ENCODE measurements around the gene CACHD1. TPM values are rescaled to one million over a fixed set of nuclear protein-coding genes. Genes with fewer than 3 reads are reported as not detected.

The CACHD1 gene
- total and polyA plus RNA-seq, 2 donors (not counting 1 experiment from before 2014, with no cell fraction given), result 2.9 to 5.4 TPM

DNA sequence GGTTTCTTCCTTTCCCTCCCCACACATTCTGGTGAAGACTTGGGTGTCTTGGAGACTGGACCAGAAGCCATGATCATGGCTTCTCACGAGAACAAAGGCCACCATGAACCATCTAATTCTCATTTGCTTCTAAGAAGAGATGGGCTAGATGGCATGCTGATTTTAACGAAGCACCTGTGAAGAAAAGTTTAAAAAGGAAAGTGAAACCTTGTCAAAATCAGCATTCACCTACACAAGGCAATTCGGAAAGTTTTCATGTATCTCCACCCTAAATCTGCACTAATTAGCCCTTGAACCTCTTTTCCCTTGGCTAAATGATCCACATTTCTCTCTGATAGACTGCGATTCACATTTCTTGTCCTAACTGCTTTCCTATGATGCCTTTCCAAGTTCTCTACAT, 160.7 kb downstream of the CACHD1 start:
- no peaks in the 10 kb centered on the region for H3K4me1 ChIP-seq (ENCODE audit: control insufficient read depth, extremely low read depth, insufficient read depth, low read length)
- DNase-seq (ENCODE audit: low read depth in 2 of 2), result no peak
- no peaks in the 10 kb centered on the region for H3K79me2 ChIP-seq (ENCODE audit: control insufficient read depth, insufficient read depth, low read length)
- no peaks in the 10 kb centered on the region for H4K20me1 ChIP-seq (ENCODE audit: control insufficient read depth, extremely low read depth, insufficient read depth, low read length)
- no peaks in the 10 kb centered on the region for H3K27me3 ChIP-seq (ENCODE audit: control insufficient read depth, insufficient read depth, low read length)
- no peaks in the 10 kb centered on the region for H3K36me3 ChIP-seq (ENCODE audit: control insufficient read depth, insufficient read depth, low read length)
- H2AFZ ChIP-seq (ENCODE audit: low read length), result no peak overlapping the region
- no peak overlapping the region for H3K9ac ChIP-seq (ENCODE audit: insufficient read depth, low read length)
- no peak overlapping the region for H3K4me2 ChIP-seq (ENCODE audit: extremely low read depth, insufficient read depth, low read length)
- H3K27ac ChIP-seq (ENCODE audit: insufficient read depth, low read length), result no peak overlapping the region
- H3K9me3 ChIP-seq (ENCODE audit: control insufficient read depth, insufficient read depth, low read depth, low read length), result no peaks in the 10 kb centered on the region
- no peak for TF ChIP-seq EZH2 (IDR thresholded peaks at IDR 0.05; ENCODE audit: low read length, missing control alignments)
- TF ChIP-seq CTCF (conservative IDR thresholded peaks at IDR 0.05 in 1 of 2, IDR thresholded peaks at IDR 0.05 in 1 of 2; ENCODE audit: low read depth in 1 of 2, low read length in 2 of 2), result no peak
- no peak overlapping the region for H3K4me3 ChIP-seq (replicated peaks in 1 of 4; ENCODE audit: control extremely low read depth in 1 of 4, insufficient read depth in 1 of 4, low read depth in 3 of 4, low read length in 4 of 4)

- H3K27me3 ChIP-seq (ENCODE audit: control insufficient read depth, insufficient read depth, low read length), result no peaks in the 10 kb centered on the region
- H4K20me1 ChIP-seq (ENCODE audit: control insufficient read depth, extremely low read depth, insufficient read depth, low read length), result no peaks in the 10 kb centered on the region
- no peak overlapping the region for H3K4me2 ChIP-seq (ENCODE audit: extremely low read depth, insufficient read depth, low read length)
- H3K4me3 ChIP-seq (replicated peaks in 1 of 4; ENCODE audit: control extremely low read depth in 1 of 4, insufficient read depth in 1 of 4, low read depth in 3 of 4, low read length in 4 of 4), result no peak overlapping the region
- no peak overlapping the region for H3K9ac ChIP-seq (ENCODE audit: insufficient read depth, low read length)
- no peak for TF ChIP-seq EZH2 (IDR thresholded peaks at IDR 0.05; ENCODE audit: low read length, missing control alignments)
- TF ChIP-seq CTCF (conservative IDR thresholded peaks at IDR 0.05 in 1 of 2, IDR thresholded peaks at IDR 0.05 in 1 of 2; ENCODE audit: low read depth in 1 of 2, low read length in 2 of 2), result no peak
- no peaks in the 10 kb centered on the region for H3K9me3 ChIP-seq (ENCODE audit: control insufficient read depth, insufficient read depth, low read depth, low read length)
- H3K4me1 ChIP-seq (ENCODE audit: control insufficient read depth, extremely low read depth, insufficient read depth, low read length), result no peaks in the 10 kb centered on the region
- no peak overlapping the region for H3K27ac ChIP-seq (ENCODE audit: insufficient read depth, low read length)
- H3K36me3 ChIP-seq (ENCODE audit: control insufficient read depth, insufficient read depth, low read length), result no peaks in the 10 kb centered on the region
- no peaks in the 10 kb centered on the region for H3K79me2 ChIP-seq (ENCODE audit: control insufficient read depth, insufficient read depth, low read length)
- DNase-seq (ENCODE audit: low read depth in 2 of 2), result no peak
- no peak overlapping the region for H2AFZ ChIP-seq (ENCODE audit: low read length)
Observed at GRCh38 chr1:64631346-64632034, 161.6 kb downstream of the CACHD1 start.

- H3K36me3 ChIP-seq (ENCODE audit: control insufficient read depth, insufficient read depth, low read length), result no peaks in the 10 kb centered on the region
- H3K4me3 ChIP-seq (replicated peaks in 1 of 4; ENCODE audit: control extremely low read depth in 1 of 4, insufficient read depth in 1 of 4, low read depth in 3 of 4, low read length in 4 of 4), result no peak overlapping the region
- H2AFZ ChIP-seq (ENCODE audit: low read length), result no peak overlapping the region
- H3K27ac ChIP-seq (ENCODE audit: insufficient read depth, low read length), result no peak overlapping the region
- no peak overlapping the region for H3K4me2 ChIP-seq (ENCODE audit: extremely low read depth, insufficient read depth, low read length)
- no peaks in the 10 kb centered on the region for H3K9me3 ChIP-seq (ENCODE audit: control insufficient read depth, insufficient read depth, low read depth, low read length)
- no peak for DNase-seq (ENCODE audit: low read depth in 2 of 2)
- H3K27me3 ChIP-seq (ENCODE audit: control insufficient read depth, insufficient read depth, low read length), result no peaks in the 10 kb centered on the region
- no peak for TF ChIP-seq CTCF (conservative IDR thresholded peaks at IDR 0.05 in 1 of 2, IDR thresholded peaks at IDR 0.05 in 1 of 2; ENCODE audit: low read depth in 1 of 2, low read length in 2 of 2)
- TF ChIP-seq EZH2 (IDR thresholded peaks at IDR 0.05; ENCODE audit: low read length, missing control alignments), result no peak
- no peaks in the 10 kb centered on the region for H3K79me2 ChIP-seq (ENCODE audit: control insufficient read depth, insufficient read depth, low read length)
- no peaks in the 10 kb centered on the region for H4K20me1 ChIP-seq (ENCODE audit: control insufficient read depth, extremely low read depth, insufficient read depth, low read length)
- H3K9ac ChIP-seq (ENCODE audit: insufficient read depth, low read length), result no peak overlapping the region
- no peaks in the 10 kb centered on the region for H3K4me1 ChIP-seq (ENCODE audit: control insufficient read depth, extremely low read depth, insufficient read depth, low read length)
Observed at GRCh38 chr1:64632936-64633335, 163.0 kb downstream of the CACHD1 start.
